A673 (cell line): ENCODE data around the gene EHD4.

Experiments
- EZH2 ChIP-seq: fragments of 200-600 bp; sonication (generic); IDR thresholded peaks from 2 replicates; pipeline ENCODE4 v1.6.1; 2017; ENCODE audit warnings: borderline replicate concordance, low read depth, mild to moderate bottlenecking, mixed read lengths, antibody characterized with exemption, low read length; ENCODE audit not compliant: poor library complexity, severe bottlenecking
- TF ChIP-seq, protein P1 (sequence below): fragments of 300-800, 200-600 bp; sonication (generic); conservative IDR thresholded peaks from 2 replicates; pipeline ENCODE4 v1.5.1; 2017; ENCODE audit warnings: low read depth, mild to moderate bottlenecking, antibody characterized with exemption, low read length, moderate library complexity, mixed read lengths

DNA sequence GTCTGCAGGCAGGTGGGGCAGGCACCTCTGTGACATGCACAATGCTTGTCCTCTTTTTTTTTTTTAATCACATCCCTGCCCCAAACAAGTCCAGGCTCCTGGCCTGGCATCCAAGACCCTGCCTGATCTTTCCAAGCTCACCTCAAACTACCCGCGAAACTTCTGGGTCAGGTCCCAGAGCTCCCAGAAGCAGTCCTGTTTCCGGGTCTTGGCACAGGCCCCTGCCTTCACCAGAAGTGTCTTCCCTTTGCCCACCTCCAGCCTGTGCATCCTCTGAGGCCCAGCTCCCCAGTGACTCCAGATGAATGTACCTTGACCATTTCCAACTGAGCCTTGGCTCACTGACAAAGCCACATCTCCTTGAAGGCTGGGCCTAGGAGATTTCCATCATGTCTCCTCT is 25.5 kb upstream of the EHD4 start:
- TF ChIP-seq, protein P1, sequence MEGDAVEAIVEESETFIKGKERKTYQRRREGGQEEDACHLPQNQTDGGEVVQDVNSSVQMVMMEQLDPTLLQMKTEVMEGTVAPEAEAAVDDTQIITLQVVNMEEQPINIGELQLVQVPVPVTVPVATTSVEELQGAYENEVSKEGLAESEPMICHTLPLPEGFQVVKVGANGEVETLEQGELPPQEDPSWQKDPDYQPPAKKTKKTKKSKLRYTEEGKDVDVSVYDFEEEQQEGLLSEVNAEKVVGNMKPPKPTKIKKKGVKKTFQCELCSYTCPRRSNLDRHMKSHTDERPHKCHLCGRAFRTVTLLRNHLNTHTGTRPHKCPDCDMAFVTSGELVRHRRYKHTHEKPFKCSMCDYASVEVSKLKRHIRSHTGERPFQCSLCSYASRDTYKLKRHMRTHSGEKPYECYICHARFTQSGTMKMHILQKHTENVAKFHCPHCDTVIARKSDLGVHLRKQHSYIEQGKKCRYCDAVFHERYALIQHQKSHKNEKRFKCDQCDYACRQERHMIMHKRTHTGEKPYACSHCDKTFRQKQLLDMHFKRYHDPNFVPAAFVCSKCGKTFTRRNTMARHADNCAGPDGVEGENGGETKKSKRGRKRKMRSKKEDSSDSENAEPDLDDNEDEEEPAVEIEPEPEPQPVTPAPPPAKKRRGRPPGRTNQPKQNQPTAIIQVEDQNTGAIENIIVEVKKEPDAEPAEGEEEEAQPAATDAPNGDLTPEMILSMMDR: no peak
- no peak for TF ChIP-seq EZH2
